Prostate gland (tissue), 2 donors: Measurements from ENCODE around the gene RAD51B.

Source experiments
- POLR2A ChIP-seq: fragments of 450-650 bp; IDR thresholded peaks from one replicate; pipeline ENCODE4 v1.6.1; 2016; ENCODE audit warnings: antibody characterized with exemption, mild to moderate bottlenecking
- TF ChIP-seq, protein P1 (sequence below), 4 experiments: fragments of 200-600 bp in 2 of 4; fragments of 450-650 bp in 2 of 4; sonication (generic) in 2 of 4; IDR thresholded peaks; 1 replicate in 3 of 4; 2 replicates in 1 of 4; pipeline ENCODE4 v1.5.1; 2016 to 2019; ENCODE audit warnings: antibody characterized with exemption in 4 of 4, mild to moderate bottlenecking in 2 of 4, moderate library complexity in 2 of 4

DNA sequence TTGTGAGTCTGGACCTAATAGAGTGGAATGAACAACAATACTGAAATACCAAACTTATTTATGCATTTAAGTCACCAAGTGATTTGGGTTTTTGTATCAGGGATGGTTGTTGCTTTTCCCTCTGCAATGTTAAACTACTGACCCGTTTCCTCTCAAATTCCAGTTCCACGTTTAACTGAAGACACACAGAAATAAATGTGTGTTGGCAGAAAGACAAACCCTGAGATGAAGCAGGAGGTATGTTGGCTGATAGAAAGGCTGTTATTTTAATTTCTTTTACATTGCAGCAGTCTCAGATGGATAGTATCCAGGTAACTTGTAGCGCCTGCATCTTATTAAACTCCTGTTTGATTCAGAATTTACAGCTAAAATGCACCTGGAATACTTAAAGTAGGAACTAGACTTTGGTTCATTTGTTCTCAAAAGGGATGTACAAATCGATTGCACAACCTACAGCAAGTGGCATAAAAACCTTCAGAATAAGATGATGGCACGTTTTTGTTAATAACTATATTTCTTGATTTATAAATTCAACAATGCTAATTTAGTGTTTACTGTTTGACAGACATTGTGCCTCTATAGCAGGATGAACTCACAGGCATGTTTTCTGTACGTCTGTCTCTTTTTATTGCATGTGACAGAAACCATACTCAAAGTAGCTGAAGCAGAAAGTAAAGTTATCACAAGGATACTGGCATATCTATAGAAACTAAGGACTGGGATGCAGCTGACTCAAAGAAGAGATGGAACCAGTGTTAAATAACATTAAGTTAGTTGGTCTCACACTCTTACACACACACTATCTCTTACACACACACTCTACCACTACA, 567.6 kb downstream of the RAD51B start:
- TF ChIP-seq, protein P1, sequence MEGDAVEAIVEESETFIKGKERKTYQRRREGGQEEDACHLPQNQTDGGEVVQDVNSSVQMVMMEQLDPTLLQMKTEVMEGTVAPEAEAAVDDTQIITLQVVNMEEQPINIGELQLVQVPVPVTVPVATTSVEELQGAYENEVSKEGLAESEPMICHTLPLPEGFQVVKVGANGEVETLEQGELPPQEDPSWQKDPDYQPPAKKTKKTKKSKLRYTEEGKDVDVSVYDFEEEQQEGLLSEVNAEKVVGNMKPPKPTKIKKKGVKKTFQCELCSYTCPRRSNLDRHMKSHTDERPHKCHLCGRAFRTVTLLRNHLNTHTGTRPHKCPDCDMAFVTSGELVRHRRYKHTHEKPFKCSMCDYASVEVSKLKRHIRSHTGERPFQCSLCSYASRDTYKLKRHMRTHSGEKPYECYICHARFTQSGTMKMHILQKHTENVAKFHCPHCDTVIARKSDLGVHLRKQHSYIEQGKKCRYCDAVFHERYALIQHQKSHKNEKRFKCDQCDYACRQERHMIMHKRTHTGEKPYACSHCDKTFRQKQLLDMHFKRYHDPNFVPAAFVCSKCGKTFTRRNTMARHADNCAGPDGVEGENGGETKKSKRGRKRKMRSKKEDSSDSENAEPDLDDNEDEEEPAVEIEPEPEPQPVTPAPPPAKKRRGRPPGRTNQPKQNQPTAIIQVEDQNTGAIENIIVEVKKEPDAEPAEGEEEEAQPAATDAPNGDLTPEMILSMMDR (IDR thresholded peaks at IDR 0.05): no peak
- no peak for TF ChIP-seq POLR2A
